GM23338 (cell line): Measurements from ENCODE around the gene NFYB. TPM values are rescaled to one million over a fixed set of nuclear protein-coding genes. Genes with fewer than 3 reads are reported as not detected.
A peak's percentile ranks its signal among the peaks of the same experiment; 100 is the strongest.

Experiments
- ATAC-seq: fragments of 200-7000 bp; cut with Tn5 transposase; 3 replicates; pipeline ENCODE4 v1.9.1; 2020
- DNase-seq: peaks from one replicate; pipeline ENCODE4 v3.0.0-alpha.2; 2015; ENCODE audit warnings: low spot score
- H2AFZ ChIP-seq: fragments of 200-600 bp; sonication (generic); 2 replicates; pipeline ENCODE4 v1.8.0; 2016; ENCODE audit warnings: antibody characterized with exemption, mild to moderate bottlenecking, moderate library complexity
- H3F3A ChIP-seq: fragments of 200-600 bp; sonication (generic); replicated peaks from 2 replicates; pipeline ENCODE4 v1.8.0; 2017; ENCODE audit warnings: antibody characterized with exemption, mixed run types, low read depth
- H3K27ac ChIP-seq: fragments of 200-600 bp; sonication (generic); 2 replicates; pipeline ENCODE4 v1.6.1; 2016; ENCODE audit warnings: low read depth
- H3K27me3 ChIP-seq: fragments of 200-600 bp; sonication (generic); 2 replicates; pipeline ENCODE4 v1.8.0; 2016; ENCODE audit warnings: mild to moderate bottlenecking, mixed run types, moderate library complexity; ENCODE audit not compliant: insufficient read depth
- H3K36me3 ChIP-seq: fragments of 200-600 bp; sonication (generic); 2 replicates; pipeline ENCODE4 v1.8.0; 2016; ENCODE audit warnings: mild to moderate bottlenecking; ENCODE audit not compliant: insufficient read depth
- H3K4me1 ChIP-seq: fragments of 200-600 bp; sonication (generic); 2 replicates; pipeline ENCODE4 v1.8.0; 2016; ENCODE audit warnings: mild to moderate bottlenecking, moderate library complexity; ENCODE audit not compliant: insufficient read depth
- H3K4me2 ChIP-seq: fragments of 200-600 bp; sonication (generic); 2 replicates; pipeline ENCODE4 v1.7.1; 2017; ENCODE audit warnings: mixed run types
- H3K4me3 ChIP-seq: fragments of 200-600 bp; sonication (generic); 2 replicates; pipeline ENCODE4 v1.6.1; 2016; ENCODE audit warnings: mixed run types
- H3K79me2 ChIP-seq: fragments of 200-600 bp; sonication (generic); replicated peaks from 2 replicates; pipeline ENCODE4 v1.8.0; 2017; ENCODE audit warnings: mild to moderate bottlenecking; ENCODE audit not compliant: insufficient read depth
- H3K9me2 ChIP-seq: fragments of 200-600 bp; sonication (generic); 2 replicates; pipeline ENCODE4 v1.8.0; 2017; ENCODE audit not compliant: insufficient read depth
- H4K20me1 ChIP-seq: fragments of 200-600 bp; sonication (generic); replicated peaks from 2 replicates; pipeline ENCODE4 v1.8.0; 2017; ENCODE audit warnings: mild to moderate bottlenecking; ENCODE audit not compliant: insufficient read depth
- H3K27ac Mint-ChIP-seq: 2 replicates; pipeline ENCODE4 v1.8.0; 2020; ENCODE audit warnings: inconsistent platforms, mild to moderate bottlenecking, moderate library complexity, mixed read lengths
- H3K27me3 Mint-ChIP-seq: 3 replicates; pipeline ENCODE4 v1.8.0; 2022; ENCODE audit warnings: low read depth, mild to moderate bottlenecking, moderate library complexity, mixed read lengths, inconsistent platforms; ENCODE audit not compliant: insufficient read depth, poor library complexity
- H3K36me3 Mint-ChIP-seq: 3 replicates; pipeline ENCODE4 v1.8.0; 2021; ENCODE audit warnings: low read depth, mild to moderate bottlenecking, inconsistent platforms, moderate library complexity, mixed read lengths
- H3K4me1 Mint-ChIP-seq: 3 replicates; pipeline ENCODE4 v1.8.0; 2020; ENCODE audit warnings: mild to moderate bottlenecking, inconsistent platforms, mixed read lengths
- H3K4me3 Mint-ChIP-seq: 3 replicates; pipeline ENCODE4 v1.8.0; 2021; ENCODE audit warnings: moderate library complexity, mild to moderate bottlenecking, inconsistent platforms, mixed read lengths
- H3K9me3 Mint-ChIP-seq: 3 replicates; pipeline ENCODE4 v1.8.0; 2020; ENCODE audit warnings: moderate library complexity, mild to moderate bottlenecking, inconsistent platforms, mixed read lengths
- CREB1 ChIP-seq: fragments of 250-450 bp; sonication (Bioruptor Pico); IDR thresholded peaks from 2 replicates; pipeline ENCODE4 v1.5.0; 2020; ENCODE audit warnings: low read depth, mild to moderate bottlenecking, moderate library complexity
- CTCF ChIP-seq, 2 experiments: fragments of 200-600 bp in 1 of 2; sonication (generic) in 1 of 2; conservative IDR thresholded peaks; 2 replicates each; pipeline versions ENCODE4 v1.5.1 to v1.6.1; 2016 to 2017; ENCODE audit warnings: antibody characterized with exemption in 2 of 2, low read depth in 2 of 2, mild to moderate bottlenecking in 2 of 2, moderate library complexity in 1 of 2
- EZH2 ChIP-seq: fragments of 200-600 bp; sonication (generic); IDR thresholded peaks from one replicate; pipeline ENCODE4 v1.8.0; 2017; ENCODE audit warnings: antibody characterized with exemption, mild to moderate bottlenecking, low read depth; ENCODE audit not compliant: unreplicated experiment
- EZH2phosphoT487 ChIP-seq: fragments of 200-600 bp; sonication (generic); IDR thresholded peaks from one replicate; pipeline ENCODE4 v1.8.1; 2018; ENCODE audit warnings: antibody characterized with exemption; ENCODE audit not compliant: unreplicated experiment
- JUNB ChIP-seq: IDR thresholded peaks from one replicate; pipeline ENCODE4 v1.6.1; 2016; ENCODE audit warnings: antibody characterized with exemption; ENCODE audit not compliant: unreplicated experiment
- POLR2AphosphoS5 ChIP-seq: IDR thresholded peaks from 2 replicates; pipeline ENCODE4 v1.6.1; 2016; ENCODE audit warnings: antibody characterized with exemption, low read depth
- STAT1 ChIP-seq: IDR thresholded peaks from one replicate; pipeline ENCODE4 v1.6.1; 2016; ENCODE audit warnings: antibody characterized with exemption; ENCODE audit not compliant: unreplicated experiment
- ZNF114 ChIP-seq: fragments of 250-450 bp; sonication (Bioruptor Pico); IDR thresholded peaks from 2 replicates; pipeline ENCODE4 v1.5.0; 2020; ENCODE audit warnings: mild to moderate bottlenecking, moderate library complexity
- polyA plus RNA-seq: library from polyadenylated mRNA; unstranded; fragments of >200 nt; fragmentation: Nextera tagmentation; extraction: Ambion mirVana; gene quantifications from 2 replicates; pipeline ENCODE4 v1.2.1, GENCODE V29; 2016
- total RNA-seq: library from RNA; depleted of rRNA; stranded (reverse); fragments of >200 nt; shearing (Covaris generic); gene quantifications from 2 replicates; pipeline ENCODE4 v1.2.3, GENCODE V29; 2014
- TF ChIP-seq, protein P1 (sequence below): fragments of 250-450 bp; sonication (Bioruptor Pico); IDR thresholded peaks from 2 replicates; pipeline ENCODE4 v1.5.0; 2020; ENCODE audit warnings: mild to moderate bottlenecking, moderate library complexity
- TF ChIP-seq, protein P2 (sequence below): IDR thresholded peaks from 2 replicates; pipeline ENCODE4 v1.6.1; 2016; ENCODE audit warnings: antibody characterized with exemption

NFYB gene
- total and polyA plus RNA-seq, 2 experiments from 2014 or later, result 32.7 to 67.2 TPM

DNA sequence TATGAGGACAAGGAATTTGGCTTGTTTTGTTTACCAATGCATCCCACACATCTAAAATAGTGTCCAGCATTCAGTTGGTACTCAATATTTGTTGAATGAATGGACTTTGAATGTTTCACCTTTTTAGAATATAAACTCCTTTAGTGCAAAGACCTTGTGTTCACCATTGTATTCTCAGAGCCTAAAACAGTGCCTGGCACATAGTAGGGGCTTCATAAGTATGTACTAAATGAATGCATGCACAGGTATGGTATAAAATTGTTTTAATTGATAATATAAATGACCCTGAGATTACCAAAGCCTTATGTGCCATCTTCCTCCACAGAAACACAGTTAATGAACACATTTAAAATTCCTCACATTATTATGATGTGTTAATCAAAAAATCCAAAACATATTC lies 5.0 kb upstream of the NFYB start (continued):
- TF ChIP-seq, protein P1, sequence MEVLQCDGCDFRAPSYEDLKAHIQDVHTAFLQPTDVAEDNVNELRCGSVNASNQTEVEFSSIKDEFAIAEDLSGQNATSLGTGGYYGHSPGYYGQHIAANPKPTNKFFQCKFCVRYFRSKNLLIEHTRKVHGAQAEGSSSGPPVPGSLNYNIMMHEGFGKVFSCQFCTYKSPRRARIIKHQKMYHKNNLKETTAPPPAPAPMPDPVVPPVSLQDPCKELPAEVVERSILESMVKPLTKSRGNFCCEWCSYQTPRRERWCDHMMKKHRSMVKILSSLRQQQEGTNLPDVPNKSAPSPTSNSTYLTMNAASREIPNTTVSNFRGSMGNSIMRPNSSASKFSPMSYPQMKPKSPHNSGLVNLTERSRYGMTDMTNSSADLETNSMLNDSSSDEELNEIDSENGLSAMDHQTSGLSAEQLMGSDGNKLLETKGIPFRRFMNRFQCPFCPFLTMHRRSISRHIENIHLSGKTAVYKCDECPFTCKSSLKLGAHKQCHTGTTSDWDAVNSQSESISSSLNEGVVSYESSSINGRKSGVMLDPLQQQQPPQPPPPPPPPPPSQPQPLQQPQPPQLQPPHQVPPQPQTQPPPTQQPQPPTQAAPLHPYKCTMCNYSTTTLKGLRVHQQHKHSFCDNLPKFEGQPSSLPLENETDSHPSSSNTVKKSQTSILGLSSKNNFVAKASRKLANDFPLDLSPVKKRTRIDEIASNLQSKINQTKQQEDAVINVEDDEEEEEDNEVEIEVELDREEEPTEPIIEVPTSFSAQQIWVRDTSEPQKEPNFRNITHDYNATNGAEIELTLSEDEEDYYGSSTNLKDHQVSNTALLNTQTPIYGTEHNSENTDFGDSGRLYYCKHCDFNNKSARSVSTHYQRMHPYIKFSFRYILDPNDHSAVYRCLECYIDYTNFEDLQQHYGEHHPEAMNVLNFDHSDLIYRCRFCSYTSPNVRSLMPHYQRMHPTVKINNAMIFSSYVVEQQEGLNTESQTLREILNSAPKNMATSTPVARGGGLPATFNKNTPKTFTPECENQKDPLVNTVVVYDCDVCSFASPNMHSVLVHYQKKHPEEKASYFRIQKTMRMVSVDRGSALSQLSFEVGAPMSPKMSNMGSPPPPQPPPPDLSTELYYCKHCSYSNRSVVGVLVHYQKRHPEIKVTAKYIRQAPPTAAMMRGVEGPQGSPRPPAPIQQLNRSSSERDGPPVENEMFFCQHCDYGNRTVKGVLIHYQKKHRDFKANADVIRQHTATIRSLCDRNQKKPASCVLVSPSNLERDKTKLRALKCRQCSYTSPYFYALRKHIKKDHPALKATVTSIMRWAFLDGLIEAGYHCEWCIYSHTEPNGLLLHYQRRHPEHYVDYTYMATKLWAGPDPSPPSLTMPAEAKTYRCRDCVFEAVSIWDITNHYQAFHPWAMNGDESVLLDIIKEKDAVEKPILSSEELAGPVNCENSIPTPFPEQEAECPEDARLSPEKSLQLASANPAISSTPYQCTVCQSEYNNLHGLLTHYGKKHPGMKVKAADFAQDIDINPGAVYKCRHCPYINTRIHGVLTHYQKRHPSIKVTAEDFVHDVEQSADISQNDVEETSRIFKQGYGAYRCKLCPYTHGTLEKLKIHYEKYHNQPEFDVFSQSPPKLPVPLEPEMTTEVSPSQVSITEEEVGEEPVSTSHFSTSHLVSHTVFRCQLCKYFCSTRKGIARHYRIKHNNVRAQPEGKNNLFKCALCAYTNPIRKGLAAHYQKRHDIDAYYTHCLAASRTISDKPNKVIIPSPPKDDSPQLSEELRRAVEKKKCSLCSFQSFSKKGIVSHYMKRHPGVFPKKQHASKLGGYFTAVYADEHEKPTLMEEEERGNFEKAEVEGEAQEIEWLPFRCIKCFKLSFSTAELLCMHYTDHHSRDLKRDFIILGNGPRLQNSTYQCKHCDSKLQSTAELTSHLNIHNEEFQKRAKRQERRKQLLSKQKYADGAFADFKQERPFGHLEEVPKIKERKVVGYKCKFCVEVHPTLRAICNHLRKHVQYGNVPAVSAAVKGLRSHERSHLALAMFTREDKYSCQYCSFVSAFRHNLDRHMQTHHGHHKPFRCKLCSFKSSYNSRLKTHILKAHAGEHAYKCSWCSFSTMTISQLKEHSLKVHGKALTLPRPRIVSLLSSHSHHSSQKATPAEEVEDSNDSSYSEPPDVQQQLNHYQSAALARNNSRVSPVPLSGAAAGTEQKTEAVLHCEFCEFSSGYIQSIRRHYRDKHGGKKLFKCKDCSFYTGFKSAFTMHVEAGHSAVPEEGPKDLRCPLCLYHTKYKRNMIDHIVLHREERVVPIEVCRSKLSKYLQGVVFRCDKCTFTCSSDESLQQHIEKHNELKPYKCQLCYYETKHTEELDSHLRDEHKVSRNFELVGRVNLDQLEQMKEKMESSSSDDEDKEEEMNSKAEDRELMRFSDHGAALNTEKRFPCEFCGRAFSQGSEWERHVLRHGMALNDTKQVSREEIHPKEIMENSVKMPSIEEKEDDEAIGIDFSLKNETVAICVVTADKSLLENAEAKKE (CRISPR knock-in tag), result no peak
- TF ChIP-seq CREB1 (CRISPR knock-in tag), result no peak
- TF ChIP-seq ZNF114 (CRISPR knock-in tag), result no peak
- TF ChIP-seq POLR2AphosphoS5, result no peak
- no peak for TF ChIP-seq CTCF (conservative IDR thresholded peaks at IDR 0.05; ENCODE audit: low read depth in 2 of 2)

GRCh38 chr12:104142543-104142942 lies 4.5 kb upstream of the NFYB start:
- peak; percentile 17 for DNase-seq
- H3F3A ChIP-seq, result peaks cover 7% of the 10 kb centered on the region; the same call in 1 of the 2 replicates
- H3K9me3 Mint-ChIP-seq, result no peaks in the 10 kb centered on the region
- H4K20me1 ChIP-seq, result no peaks in the 10 kb centered on the region
- no peaks in the 10 kb centered on the region for H3K9me2 ChIP-seq
- H3K4me1 ChIP-seq, result peaks cover 6% of the 10 kb centered on the region; the same call in 1 of the 2 replicates
- no peak overlapping the region for H3K27ac ChIP-seq
- H3K4me3 Mint-ChIP-seq, result no peak overlapping the region
- H2AFZ ChIP-seq, result peak overlapping the region; percentile 79; the same call in 1 of the 2 replicates
- H3K27me3 ChIP-seq, result no peaks in the 10 kb centered on the region
- ATAC-seq, result no peak
- H3K36me3 Mint-ChIP-seq, result no peaks in the 10 kb centered on the region
- no peak overlapping the region for H3K4me3 ChIP-seq
- H3K27ac Mint-ChIP-seq, result no peak overlapping the region; the same call in 1 of the 2 replicates
- no peaks in the 10 kb centered on the region for H3K79me2 ChIP-seq
- no peaks in the 10 kb centered on the region for H3K27me3 Mint-ChIP-seq
- no peaks in the 10 kb centered on the region for H3K36me3 ChIP-seq
- H3K4me2 ChIP-seq, result no peak overlapping the region
- peaks cover 14% of the 10 kb centered on the region for H3K4me1 Mint-ChIP-seq
- TF ChIP-seq POLR2AphosphoS5 (no peak), EZH2 (no peak), CREB1 (CRISPR knock-in tag) (no peak), STAT1 (no peak), JUNB (no peak), EZH2phosphoT487 (no peak), ZNF114 (CRISPR knock-in tag) (no peak)
- TF ChIP-seq, protein P2, sequence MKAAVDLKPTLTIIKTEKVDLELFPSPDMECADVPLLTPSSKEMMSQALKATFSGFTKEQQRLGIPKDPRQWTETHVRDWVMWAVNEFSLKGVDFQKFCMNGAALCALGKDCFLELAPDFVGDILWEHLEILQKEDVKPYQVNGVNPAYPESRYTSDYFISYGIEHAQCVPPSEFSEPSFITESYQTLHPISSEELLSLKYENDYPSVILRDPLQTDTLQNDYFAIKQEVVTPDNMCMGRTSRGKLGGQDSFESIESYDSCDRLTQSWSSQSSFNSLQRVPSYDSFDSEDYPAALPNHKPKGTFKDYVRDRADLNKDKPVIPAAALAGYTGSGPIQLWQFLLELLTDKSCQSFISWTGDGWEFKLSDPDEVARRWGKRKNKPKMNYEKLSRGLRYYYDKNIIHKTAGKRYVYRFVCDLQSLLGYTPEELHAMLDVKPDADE, result no peak
